Ishikawa (cell line): Measurements from ENCODE around the gene ACHE.

ENCODE experiments used
- CEBPB ChIP-seq: IDR thresholded peaks from 2 replicates; pipeline ENCODE4 v1.6.1; 2012
- EP300 ChIP-seq: IDR thresholded peaks from 2 replicates; pipeline ENCODE4 v1.6.1; 2012; ENCODE audit warnings: borderline replicate concordance
- TAF1 ChIP-seq: IDR thresholded peaks from 2 replicates; pipeline ENCODE4 v1.6.1; 2012; ENCODE audit warnings: low read depth, mild to moderate bottlenecking
- USF1 ChIP-seq: IDR thresholded peaks from 2 replicates; pipeline ENCODE4 v1.6.1; 2012
- YY1 ChIP-seq: IDR thresholded peaks from 2 replicates; pipeline ENCODE4 v1.6.1; 2012; ENCODE audit warnings: low read depth

- TF ChIP-seq TAF1 (no peak), CEBPB (no peak), YY1 (no peak), EP300 (no peak), USF1 (no peak)
Measured at GRCh38 chr7:100856871-100857282, 38.8 kb downstream of the ACHE start.
